AG04450 (cell line): ENCODE measurements around the gene PLD6. TPM values are rescaled to one million over a fixed set of nuclear protein-coding genes. Genes with fewer than 3 reads are reported as not detected.

Experiments used
- CTCF ChIA-PET: fragments of 300-600, 350-600 bp; formaldehyde crosslinking; extraction: SDS; loops from one replicate; lab custom pipeline; 2022; ENCODE audit warnings: antibody characterized with exemption, inconsistent platforms; lab: Charles Lee
- POLR2A ChIA-PET: fragments of 350-600 bp; formaldehyde crosslinking; extraction: SDS; loops from one replicate; lab custom pipeline; 2021; ENCODE audit warnings: antibody characterized with exemption, inconsistent platforms; lab: Yijun Ruan, JAX
- DNase-seq: peaks from one replicate; pipeline ENCODE4 v3.0.0-alpha.2; 2011; ENCODE audit warnings: low read depth, low spot score
- H3K27ac ChIP-seq: one replicate; pipeline ENCODE4 v1.5.1; 2012; ENCODE audit warnings: low read depth, low read length, control low read depth
- H3K27me3 ChIP-seq: one replicate; pipeline ENCODE4 v1.6.0; 2012; ENCODE audit warnings: low read length; ENCODE audit not compliant: control insufficient read depth, insufficient read depth
- H3K4me3 ChIP-seq: 2 replicates; pipeline ENCODE4 v1.5.1; 2011; ENCODE audit warnings: mild to moderate bottlenecking, low read depth, low read length, control low read depth
- H3K9me3 ChIP-seq: 2 replicates; pipeline ENCODE4 v1.5.1; 2012; ENCODE audit warnings: low read length; ENCODE audit not compliant: control insufficient read depth, insufficient read depth
- polyA plus RNA-seq: library from polyadenylated mRNA; depleted of rRNA; stranded (reverse); fragments of >200 nt; gene quantifications from 2 replicates; pipeline ENCODE4 v1.2.3, GENCODE V29; 2011
- TF ChIP-seq, protein P1 (sequence below): IDR thresholded peaks from 2 replicates; pipeline ENCODE4 v1.5.1; 2011; ENCODE audit warnings: low read depth, low read length, control low read depth, inconsistent platforms

Gene PLD6
- polyA plus RNA-seq, 1 experiment = 1.6 TPM

DNA sequence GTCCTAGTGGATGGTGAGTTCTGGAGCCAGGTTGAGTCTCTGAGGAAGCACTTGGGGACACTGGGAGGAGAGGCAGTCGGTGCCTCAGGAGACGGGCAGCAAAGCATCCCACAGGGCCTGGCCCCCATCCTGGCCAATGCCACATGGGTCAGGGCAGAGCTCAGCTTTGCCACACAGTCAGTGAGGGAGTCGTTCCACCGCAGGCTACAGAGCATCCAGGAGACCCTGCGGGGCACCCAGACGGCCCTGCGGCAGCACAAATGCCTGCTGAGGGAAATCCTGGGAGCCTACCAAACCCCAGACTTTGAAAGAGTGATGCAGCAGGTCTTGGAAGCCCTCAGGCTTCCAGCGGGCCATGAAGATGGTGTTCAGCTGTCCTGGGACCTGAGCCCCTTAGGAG is 39.7 kb downstream of the PLD6 start:
- TF ChIP-seq, protein P1, sequence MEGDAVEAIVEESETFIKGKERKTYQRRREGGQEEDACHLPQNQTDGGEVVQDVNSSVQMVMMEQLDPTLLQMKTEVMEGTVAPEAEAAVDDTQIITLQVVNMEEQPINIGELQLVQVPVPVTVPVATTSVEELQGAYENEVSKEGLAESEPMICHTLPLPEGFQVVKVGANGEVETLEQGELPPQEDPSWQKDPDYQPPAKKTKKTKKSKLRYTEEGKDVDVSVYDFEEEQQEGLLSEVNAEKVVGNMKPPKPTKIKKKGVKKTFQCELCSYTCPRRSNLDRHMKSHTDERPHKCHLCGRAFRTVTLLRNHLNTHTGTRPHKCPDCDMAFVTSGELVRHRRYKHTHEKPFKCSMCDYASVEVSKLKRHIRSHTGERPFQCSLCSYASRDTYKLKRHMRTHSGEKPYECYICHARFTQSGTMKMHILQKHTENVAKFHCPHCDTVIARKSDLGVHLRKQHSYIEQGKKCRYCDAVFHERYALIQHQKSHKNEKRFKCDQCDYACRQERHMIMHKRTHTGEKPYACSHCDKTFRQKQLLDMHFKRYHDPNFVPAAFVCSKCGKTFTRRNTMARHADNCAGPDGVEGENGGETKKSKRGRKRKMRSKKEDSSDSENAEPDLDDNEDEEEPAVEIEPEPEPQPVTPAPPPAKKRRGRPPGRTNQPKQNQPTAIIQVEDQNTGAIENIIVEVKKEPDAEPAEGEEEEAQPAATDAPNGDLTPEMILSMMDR = no peak
- DNase-seq = no peak
- H3K4me3 ChIP-seq = no peak overlapping the region
- ChIA-PET CTCF (no interaction called here), POLR2A (no interaction called here)
- H3K9me3 ChIP-seq = no peaks in the 10 kb centered on the region; the same call in 1 of the 2 replicates
- H3K27me3 ChIP-seq = no peaks in the 10 kb centered on the region
- H3K27ac ChIP-seq = no peak overlapping the region

DNA sequence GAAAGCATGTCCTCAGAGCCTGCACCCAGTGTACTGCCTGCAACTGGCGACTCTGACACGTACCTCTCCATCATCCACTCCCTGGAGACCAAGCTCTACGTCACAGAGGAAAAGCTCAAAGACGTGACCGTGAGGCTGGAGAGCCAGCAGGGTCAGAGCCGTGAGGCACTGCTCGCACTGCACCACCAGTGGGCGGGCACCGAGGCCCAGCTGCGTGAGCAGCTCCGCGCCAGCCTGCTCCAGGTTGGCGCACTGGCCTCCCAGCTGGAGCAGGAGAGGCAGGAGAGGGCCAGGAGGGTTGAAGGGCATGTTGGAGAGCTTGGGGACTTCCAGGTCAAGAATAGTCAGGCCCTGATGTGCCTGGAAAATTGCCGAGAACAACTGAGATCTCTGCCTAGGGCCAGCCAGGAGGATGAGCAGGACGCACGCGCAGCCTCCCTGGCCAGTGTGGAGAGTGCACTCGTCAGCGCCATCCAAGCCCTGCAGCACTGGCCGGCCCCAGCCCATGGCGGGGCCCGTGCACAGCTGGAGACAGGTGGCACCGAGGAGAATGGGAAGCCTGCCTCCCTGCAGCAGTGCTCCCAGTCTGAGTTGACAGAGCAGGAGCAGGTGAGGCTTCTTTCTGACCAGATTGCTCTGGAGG is 40.3 kb downstream of the PLD6 start:
- H3K27me3 ChIP-seq = no peaks in the 10 kb centered on the region
- DNase-seq = no peak
- H3K27ac ChIP-seq = no peak overlapping the region
- H3K9me3 ChIP-seq = no peaks in the 10 kb centered on the region; the same call in 1 of the 2 replicates
- H3K4me3 ChIP-seq = no peak overlapping the region
- TF ChIP-seq, protein P1 = no peak
- POLR2A ChIA-PET = no interaction called here
- CTCF ChIA-PET = no interaction called here

DNA sequence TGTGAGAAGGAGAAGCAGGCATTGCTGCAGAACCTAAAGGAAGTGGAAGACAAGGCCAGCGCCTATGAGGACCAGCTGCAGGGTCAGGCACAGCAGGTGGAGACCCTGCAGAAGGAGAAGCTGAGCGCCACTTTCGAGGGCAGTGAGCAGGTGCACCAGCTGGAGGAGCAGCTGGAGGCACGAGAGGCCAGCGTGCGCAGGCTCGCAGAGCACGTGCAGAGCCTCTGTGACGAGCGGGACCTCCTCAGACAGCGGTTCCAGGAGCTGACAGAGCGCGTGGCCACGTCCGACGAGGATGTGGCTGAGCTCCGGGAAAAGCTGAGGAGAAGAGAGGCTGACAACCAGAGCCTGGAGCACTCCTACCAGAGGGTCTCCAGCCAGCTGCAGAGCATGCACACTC is 41.5 kb downstream of the PLD6 start:
- H3K4me3 ChIP-seq = no peak overlapping the region
- ChIA-PET CTCF (no interaction called here), POLR2A (no interaction called here)
- TF ChIP-seq, protein P1 = no peak
- H3K27me3 ChIP-seq = no peaks in the 10 kb centered on the region
- no peak for DNase-seq
- no peaks in the 10 kb centered on the region; the same call in 1 of the 2 replicates for H3K9me3 ChIP-seq
- no peak overlapping the region for H3K27ac ChIP-seq

DNA sequence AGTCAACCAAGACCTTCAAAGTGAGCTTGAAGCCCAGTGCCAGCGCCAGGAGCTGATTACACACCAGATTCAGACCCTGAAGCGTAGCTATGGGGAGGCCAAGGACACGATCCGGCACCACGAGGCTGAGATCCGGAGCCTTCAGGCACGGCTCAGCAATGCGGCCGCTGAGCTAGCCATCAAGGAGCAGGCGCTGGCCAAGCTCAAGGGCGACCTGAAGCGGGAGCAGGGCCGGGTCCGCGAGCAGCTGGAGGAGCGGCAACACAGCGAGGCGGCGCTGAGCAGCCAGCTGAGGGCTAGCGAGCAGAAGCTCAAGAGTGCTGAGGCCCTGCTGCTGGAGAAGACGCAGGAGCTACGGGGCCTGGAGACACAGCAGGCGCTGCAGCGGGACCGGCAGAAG is 42.0 kb downstream of the PLD6 start:
- Histone ChIP-seq H3K27me3 (no peaks in the 10 kb centered on the region), H3K9me3 (no peaks in the 10 kb centered on the region; the same call in 1 of the 2 replicates), H3K4me3 (no peak overlapping the region), H3K27ac (no peak overlapping the region)
- CTCF ChIA-PET = interaction anchor here (0.7 to 0.9 kb wide), 2 partner anchors 27 to 664 kb away, joined by 3 to 5 read pairs; no protein-coding TSS in a partner anchor
- TF ChIP-seq, protein P1 = no peak
- POLR2A ChIA-PET = no interaction called here
- DNase-seq = no peak

DNA sequence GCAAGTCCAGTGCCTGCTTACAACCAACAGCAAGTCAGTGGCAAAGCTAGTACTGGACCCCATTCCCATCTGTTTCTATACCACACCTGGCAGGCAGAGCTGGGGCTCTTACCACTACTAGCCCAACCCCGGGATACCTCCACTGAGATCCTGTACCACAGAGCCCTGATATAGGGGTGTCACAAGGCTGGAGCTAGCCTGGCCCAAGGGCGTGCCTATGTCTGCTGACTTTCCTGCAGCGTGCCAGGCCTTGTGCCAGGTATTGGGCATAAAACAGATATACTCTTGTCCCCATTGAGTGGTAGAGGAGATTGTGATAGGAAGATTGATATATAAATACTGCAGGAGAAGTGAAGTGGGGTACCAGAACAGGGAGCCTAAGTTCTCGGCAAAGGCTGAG is 44.4 kb downstream of the PLD6 start:
- no peaks in the 10 kb centered on the region; the same call in 1 of the 2 replicates for H3K9me3 ChIP-seq
- ChIA-PET POLR2A (no interaction called here), CTCF (no interaction called here)
- no peak for DNase-seq
- no peaks in the 10 kb centered on the region for H3K27me3 ChIP-seq
- no peak overlapping the region for H3K4me3 ChIP-seq
- TF ChIP-seq, protein P1 = no peak
- no peak overlapping the region for H3K27ac ChIP-seq
